Measurements from ENCODE around the gene OR6P1. TPM values are rescaled to one million over a fixed set of nuclear protein-coding genes. Genes with fewer than 3 reads are reported as not detected.

OR6P1 gene
- total RNA-seq, 6 experiments from 2014 or later, result not detected

DNA sequence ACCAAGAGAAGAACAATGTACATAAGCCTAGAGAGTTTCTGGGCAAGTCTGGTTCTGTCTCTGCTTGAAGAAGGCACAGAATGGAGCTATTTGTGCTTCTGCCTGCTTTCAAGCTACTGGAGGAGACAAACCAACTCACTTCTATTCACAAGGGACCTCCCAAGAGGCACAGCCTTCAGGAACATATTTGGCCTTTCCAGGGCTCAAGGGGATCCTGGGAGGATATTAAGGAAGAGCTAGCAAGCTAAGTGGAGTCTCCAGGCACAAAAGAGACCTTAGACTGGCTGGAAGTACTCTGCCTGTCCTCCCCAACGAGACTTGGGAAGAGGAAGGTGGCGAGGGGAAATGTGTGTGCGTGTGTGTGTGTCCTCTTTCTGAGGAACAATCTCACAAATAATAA lies 16.0 kb downstream of the OR6P1 start, which contains the start of gene OR6Y1:
OR6Y1 (minus strand) TSS at position 54 of the 400 bp plus-strand sequence. CDS start 6,300 bp downstream, outside the sequence.
- intact Hi-C loops (cut with DNase I), result no loop called here
- no peaks in the 10 kb centered on the region for H3K27me3 ChIP-seq
- no peaks in the 10 kb centered on the region for H3K4me1 ChIP-seq
- no peak within 1 kb of the TSS for H3K27ac ChIP-seq
- no peaks in the 10 kb centered on the region for H3K36me3 ChIP-seq
- TF ChIP-seq CTCF (IDR thresholded peaks at IDR 0.05), result no peak
- TF ChIP-seq POLR2A (IDR thresholded peaks at IDR 0.05), result no peak
- 40% methylated on average over 3 of the region's 3 CpGs for WGBS (ENCODE audit: insufficient coverage, low coverage, low lambda C conversion rate, missing lambda C conversion rate)
- ATAC-seq (no peak), DNase-seq (no peak)
- no peak within 1 kb of the TSS for H3K4me3 ChIP-seq
- no peaks in the 10 kb centered on the region for H3K9me3 ChIP-seq

DNA sequence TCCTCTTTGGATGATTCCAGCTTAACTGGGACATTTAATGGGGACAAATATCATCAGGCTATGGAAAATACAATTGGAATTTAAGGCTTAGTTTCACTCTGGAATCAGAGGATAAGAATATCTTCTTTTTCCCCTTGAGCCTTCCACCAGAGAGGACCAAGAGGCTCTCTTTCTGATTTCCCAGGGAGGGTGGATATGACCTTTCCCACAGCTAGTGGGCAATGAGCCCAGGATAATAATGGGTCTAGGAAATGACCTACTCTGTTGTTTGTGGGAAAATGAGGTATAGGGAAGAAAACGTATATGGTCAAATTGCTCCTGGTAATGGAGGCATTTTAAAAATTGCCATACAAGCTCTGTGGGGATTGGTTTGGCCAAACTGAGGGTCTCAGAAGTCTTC lies 18.1 kb downstream of the OR6P1 start:
- TF ChIP-seq CTCF (IDR thresholded peaks at IDR 0.05), result no peak
- no peak for TF ChIP-seq POLR2A (IDR thresholded peaks at IDR 0.05)
- intact Hi-C loops (cut with DNase I), result no loop called here
- ATAC-seq, result no peak

DNA sequence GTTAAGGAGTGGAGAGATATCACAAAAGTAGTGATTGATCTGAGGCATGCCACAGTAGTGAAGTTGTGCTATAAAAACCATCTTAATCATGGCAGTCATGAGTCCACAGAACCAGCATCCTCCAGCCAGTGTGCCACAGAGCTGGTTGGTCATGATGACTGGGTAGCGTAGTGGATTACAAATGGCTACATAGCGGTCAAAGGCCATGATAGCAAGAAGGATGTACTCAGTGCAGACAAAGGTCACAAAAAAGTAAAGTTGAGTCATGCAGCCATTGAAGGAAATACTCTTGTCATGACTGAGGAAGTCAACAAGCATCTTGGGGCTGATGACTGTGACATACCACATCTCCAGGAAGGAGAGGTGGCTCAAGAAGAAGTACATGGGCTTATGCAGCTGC lies 22.8 kb downstream of the OR6P1 start:
- DNase-seq (no peak), ATAC-seq (no peak)
- Histone ChIP-seq H3K4me1 (no peaks in the 10 kb centered on the region), H3K27me3 (no peaks in the 10 kb centered on the region), H3K9me3 (no peaks in the 10 kb centered on the region), H3K4me3 (no peak overlapping the region), H3K36me3 (no peaks in the 10 kb centered on the region), H3K27ac (no peak overlapping the region)
- 83% methylated on average over 2 of the region's 2 CpGs for WGBS (ENCODE audit: insufficient coverage, low coverage, low lambda C conversion rate, missing lambda C conversion rate)
- intact Hi-C loops (cut with DNase I), result no loop called here
- no peak for TF ChIP-seq POLR2A (IDR thresholded peaks at IDR 0.05)
- no peak for TF ChIP-seq CTCF (IDR thresholded peaks at IDR 0.05)

More for the DNA sequence above, 18.1 kb downstream of the OR6P1 start:
- Histone ChIP-seq H3K4me3 (no peak overlapping the region), H3K4me1 (no peaks in the 10 kb centered on the region), H3K9me3 (no peaks in the 10 kb centered on the region), H3K36me3 (no peaks in the 10 kb centered on the region), H3K27me3 (no peaks in the 10 kb centered on the region), H3K27ac (no peak overlapping the region)
- 40% methylated on average over 1 of the region's 1 CpG for WGBS (ENCODE audit: insufficient coverage, low coverage, low lambda C conversion rate, missing lambda C conversion rate)
- no peak for DNase-seq

GRCh38 chr1:158537609-158538008 lies 32.8 kb downstream of the OR6P1 start:
- H3K27ac ChIP-seq, result no peak overlapping the region
- 85% methylated on average over 2 of the region's 2 CpGs for WGBS (ENCODE audit: insufficient coverage, low coverage, low lambda C conversion rate, missing lambda C conversion rate)
- no peaks in the 10 kb centered on the region for H3K27me3 ChIP-seq
- ATAC-seq, result no peak
- H3K36me3 ChIP-seq, result no peaks in the 10 kb centered on the region
- no peak overlapping the region for H3K4me3 ChIP-seq
- no peaks in the 10 kb centered on the region for H3K9me3 ChIP-seq
- no peak for DNase-seq
- intact Hi-C loops (cut with DNase I), result no loop called here
- no peaks in the 10 kb centered on the region for H3K4me1 ChIP-seq
- TF ChIP-seq CTCF (IDR thresholded peaks at IDR 0.05) (no peak), POLR2A (IDR thresholded peaks at IDR 0.05) (no peak)

- H3K4me1 ChIP-seq, result no peaks in the 10 kb centered on the region
- intact Hi-C loops (cut with DNase I), result no loop called here
- H3K27ac ChIP-seq, result no peak overlapping the region
- no peaks in the 10 kb centered on the region for H3K9me3 ChIP-seq
- TF ChIP-seq POLR2A (IDR thresholded peaks at IDR 0.05) (no peak), CTCF (IDR thresholded peaks at IDR 0.05) (no peak)
- WGBS (ENCODE audit: insufficient coverage, low coverage, low lambda C conversion rate, missing lambda C conversion rate), result 50% methylated on average over 5 of the region's 5 CpGs
- ATAC-seq (no peak), DNase-seq (no peak)
- no peaks in the 10 kb centered on the region for H3K27me3 ChIP-seq
- H3K4me3 ChIP-seq, result no peak overlapping the region
- no peaks in the 10 kb centered on the region for H3K36me3 ChIP-seq
Measured at GRCh38 chr1:158534496-158534895, 35.9 kb downstream of the OR6P1 start.

All from right lobe of liver (tissue), 6 donors.